ENCODE data around the gene RCL1. TPM values are rescaled to one million over a fixed set of nuclear protein-coding genes. Genes with fewer than 3 reads are reported as not detected.

Gene RCL1
- total and polyA plus RNA-seq, 2 donors (not counting 3 experiments of a cell fraction or from before 2014, with no cell fraction given): 12.9 to 13.2 TPM

GRCh38 chr9:4864234-4864661 lies 71.5 kb downstream of the RCL1 start:
- H3K79me2 ChIP-seq (ENCODE audit: control insufficient read depth, insufficient read depth, low read length): no peaks in the 10 kb centered on the region
- FAIRE-seq (no peak), DNase-seq (ENCODE audit: low read depth, low spot score) (no peak)
- intact Hi-C loops (cut with micrococcal nuclease) (no loop called here), dilution Hi-C loops (cut with MboI; ENCODE audit: extremely low pct_ligation_motif_present, low sequenced_read_pairs) (no loop called here)
- TF ChIP-seq EZH2 (IDR thresholded peaks at IDR 0.05; ENCODE audit: borderline replicate concordance, low read depth, low read length, severe bottlenecking) (no peak), POLR2AphosphoS5 (IDR thresholded peaks at IDR 0.05; ENCODE audit: insufficient read depth, low read depth, low read length) (no peak), MYC (IDR thresholded peaks at IDR 0.05; ENCODE audit: low read depth, low read length) (no peak), CTCF (IDR thresholded peaks at IDR 0.05; ENCODE audit: extremely low read depth in 1 of 2, insufficient read depth in 1 of 2, low read depth in 1 of 2, low read length in 2 of 2) (no peak), JUN (IDR thresholded peaks at IDR 0.05; ENCODE audit: borderline replicate concordance, insufficient read depth, insufficient read length, low read depth) (no peak), FOS (IDR thresholded peaks at IDR 0.05; ENCODE audit: borderline replicate concordance, insufficient read depth, low read length) (no peak)
- peaks cover 2% of the 10 kb centered on the region for H4K20me1 ChIP-seq (replicated peaks; ENCODE audit: control insufficient read depth, extremely low read depth, insufficient read depth, low read length)
- ChIA-PET CTCF (interaction anchor here (1.3 kb wide), 1 partner anchor 31 kb away, joined by 3 read pairs; no protein-coding TSS in a partner anchor), POLR2A (no interaction called here)
- H3K27me3 ChIP-seq (ENCODE audit: control insufficient read depth in 2 of 2, insufficient read depth in 2 of 2, low read length in 2 of 2): no peaks in the 10 kb centered on the region
- no peaks in the 10 kb centered on the region for H3K9me3 ChIP-seq (replicated peaks; ENCODE audit: control insufficient read depth, insufficient read depth, low read length)
- peaks cover 6% of the 10 kb centered on the region for H3K4me1 ChIP-seq (ENCODE audit: control insufficient read depth, extremely low read depth, insufficient read depth, low read length)
- no peak overlapping the region for H3K9ac ChIP-seq (replicated peaks; ENCODE audit: extremely low read depth, insufficient read depth, low read length)
- H2AFZ ChIP-seq (ENCODE audit: low read depth, low read length): no peak overlapping the region
- H3K36me3 ChIP-seq (ENCODE audit: control insufficient read depth in 2 of 2, extremely low read depth in 1 of 2, insufficient read depth in 2 of 2, low read length in 2 of 2): peaks cover 2% of the 10 kb centered on the region in 2 experiments
- BruUV-seq (replicated peaks): no TSS peak
- no peak overlapping the region for H3K4me3 ChIP-seq (replicated peaks in 1 of 3; ENCODE audit: insufficient read depth in 1 of 3, low read depth in 1 of 3, low read length in 3 of 3)
- H3K4me2 ChIP-seq (ENCODE audit: insufficient read depth, low read length): no peak overlapping the region
- no peaks in the 10 kb centered on the region for H3K9me1 ChIP-seq (replicated peaks; ENCODE audit: control insufficient read depth, extremely low read depth, insufficient read depth, low read length)
- H3K27ac ChIP-seq (ENCODE audit: insufficient read depth, low read depth, low read length): no peak overlapping the region

Measured in endothelial cell of umbilical vein (primary cell).